ENCODE data around the gene C19orf47.

C19orf47 gene

DNA sequence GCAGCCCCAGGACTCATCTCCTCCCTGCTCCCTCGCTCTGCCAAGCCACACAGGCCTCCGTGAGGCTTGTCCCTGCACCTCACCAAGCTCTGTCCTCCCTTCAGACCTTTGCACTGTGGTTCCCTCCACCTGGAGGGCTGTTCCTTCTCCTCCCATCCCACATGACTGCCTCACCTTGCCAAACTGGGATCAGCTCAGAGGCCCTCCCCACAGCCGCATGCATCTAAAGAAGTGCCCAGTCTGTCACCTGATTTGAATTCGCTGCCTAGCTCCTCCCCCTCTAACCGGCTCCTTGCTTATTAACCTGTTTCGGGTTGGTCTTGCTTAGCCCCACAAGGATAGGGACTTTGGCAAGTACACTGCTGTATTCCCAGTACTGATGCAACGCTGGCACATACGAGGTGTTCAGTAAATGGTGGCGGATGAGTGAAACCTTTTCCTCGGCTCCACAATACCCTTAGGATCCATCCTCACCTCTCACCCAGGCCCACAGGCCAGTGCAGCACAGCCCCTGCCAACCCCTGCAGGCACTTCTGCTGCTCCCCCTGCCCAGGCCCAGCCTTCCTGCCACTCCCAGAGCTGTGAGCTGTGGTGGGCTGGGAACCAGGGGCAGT, 67.5 kb downstream of the C19orf47 start:
- DNase-seq, result no peak

DNA sequence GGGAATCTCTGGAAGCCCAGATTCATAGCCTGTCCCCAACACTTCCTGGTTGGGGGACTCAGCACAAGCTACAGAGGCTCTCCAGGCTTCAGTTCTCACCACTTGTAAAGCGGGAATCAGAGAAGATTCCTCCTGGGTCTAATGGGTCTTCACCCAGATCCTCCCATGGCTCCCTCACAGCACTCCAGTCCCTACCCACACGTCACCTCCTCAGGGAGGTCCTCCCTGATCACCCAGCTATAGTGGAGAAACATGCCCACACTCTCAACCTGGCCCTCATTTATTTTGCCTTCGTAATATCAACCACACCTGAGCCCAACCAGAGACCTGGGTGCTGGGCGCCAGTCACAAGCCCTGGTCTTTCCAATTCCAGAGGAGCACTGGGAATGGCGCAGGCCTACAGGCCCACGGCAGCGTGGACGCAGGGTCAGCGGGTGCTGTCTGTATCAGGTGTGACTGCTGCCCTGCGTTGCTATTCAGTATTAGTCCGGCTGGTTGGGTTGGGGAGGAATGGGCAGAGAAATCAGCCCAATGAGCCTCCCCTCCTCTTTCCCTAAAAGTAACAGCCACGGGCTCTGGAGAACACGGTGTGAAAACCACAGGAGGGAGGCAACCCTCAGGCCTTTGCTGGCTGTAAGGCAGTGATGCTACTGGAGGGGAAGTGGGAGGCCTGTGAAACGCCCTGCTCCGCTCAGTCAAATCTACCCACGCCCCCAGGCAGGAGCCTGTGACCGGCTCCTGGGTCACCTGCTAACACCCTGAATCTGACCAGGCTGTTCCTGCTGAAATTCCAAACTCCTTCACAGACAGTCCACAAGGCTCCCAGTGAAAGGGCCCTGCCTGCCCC, 68.2 kb downstream of the C19orf47 start:
- no peak for DNase-seq

DNA sequence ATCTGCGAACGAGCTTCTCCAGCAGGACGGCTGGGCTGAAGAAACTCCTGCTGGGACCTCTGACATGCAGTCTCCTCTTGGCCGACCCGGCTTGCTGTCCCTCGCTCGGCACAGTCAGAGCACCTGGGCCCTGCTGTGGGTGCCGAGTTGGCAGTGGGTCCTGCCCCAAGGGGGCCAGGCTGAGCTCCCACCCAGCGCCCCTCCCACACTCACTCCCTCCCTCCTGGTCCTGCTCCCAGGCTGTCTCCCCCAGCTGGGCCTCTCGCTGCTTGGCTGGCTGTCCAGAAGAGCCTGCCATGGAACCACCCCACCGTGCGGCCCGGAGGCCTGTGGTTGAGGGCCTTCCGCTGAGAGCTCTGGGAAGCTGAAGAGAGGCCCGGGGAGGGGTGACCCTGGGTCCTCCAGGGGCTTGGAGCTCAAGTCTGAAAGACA, 69.1 kb downstream of the C19orf47 start:
- no peak for DNase-seq

DNA sequence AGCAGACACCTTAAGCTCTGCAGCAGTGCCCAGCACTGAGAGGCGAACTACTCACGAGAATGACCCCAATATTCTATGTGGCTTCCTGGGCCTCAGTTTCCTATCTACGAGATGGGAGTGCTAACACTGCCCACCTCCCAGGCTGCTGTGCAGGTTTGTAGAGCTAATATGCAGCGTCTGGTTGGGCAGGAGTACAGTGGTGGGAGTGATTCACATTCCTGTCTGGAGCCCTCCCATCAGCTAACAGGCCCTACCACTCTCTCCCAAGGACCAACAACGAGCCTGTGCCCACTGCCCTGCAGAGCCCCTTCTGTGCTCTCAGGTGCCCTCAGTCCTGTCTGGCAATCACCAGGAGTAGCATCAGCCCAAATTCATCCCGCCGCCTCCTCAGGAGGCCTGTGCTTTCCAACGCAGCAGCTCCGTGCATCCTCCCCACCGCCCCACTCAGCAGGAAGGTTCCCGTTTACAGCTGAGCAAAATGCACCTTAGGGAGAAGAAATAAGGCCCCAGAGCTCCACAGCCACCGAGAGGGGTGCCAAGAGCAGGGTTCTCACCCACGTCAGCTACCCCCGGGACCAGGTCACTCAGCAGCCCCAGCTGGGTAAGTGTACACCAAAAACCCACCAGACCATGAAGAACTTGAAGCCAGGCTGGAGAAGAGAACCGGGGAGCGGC, 69.7 kb downstream of the C19orf47 start:
- no peak for DNase-seq

DNA sequence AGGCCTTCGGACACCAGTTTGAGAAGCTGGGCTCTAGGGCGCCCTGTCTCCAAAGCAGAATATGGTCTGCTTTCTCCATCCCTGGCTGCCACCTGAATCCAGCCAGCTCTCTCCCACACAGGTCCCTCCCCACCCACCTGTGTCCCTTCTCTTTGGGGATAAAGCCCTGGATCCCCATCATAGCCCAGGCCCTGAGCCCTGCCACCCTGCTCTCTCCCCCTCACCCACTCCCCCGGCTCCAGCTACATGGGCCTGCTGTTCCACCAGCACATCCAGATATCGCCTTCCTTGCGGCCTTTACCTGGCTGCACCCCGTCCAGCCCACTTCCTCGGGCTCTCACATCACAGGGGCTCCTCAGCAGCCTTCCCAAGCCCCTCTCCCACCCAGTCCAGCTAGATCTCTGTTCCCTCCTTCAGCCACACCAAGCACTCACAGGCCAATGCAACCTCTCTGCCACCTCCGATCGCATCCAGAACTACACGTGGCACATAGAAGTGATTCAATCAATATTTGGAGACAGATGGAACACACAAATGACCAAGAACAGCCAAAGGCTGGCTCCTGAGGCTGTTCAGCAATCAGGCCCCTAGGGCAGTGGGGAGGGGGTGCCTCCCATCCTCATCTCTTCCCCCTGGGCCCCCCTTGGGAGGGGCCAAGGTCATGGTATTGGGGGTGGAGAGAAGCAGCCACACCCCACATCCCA, 70.7 kb downstream of the C19orf47 start:
- DNase-seq, result no peak

DNA sequence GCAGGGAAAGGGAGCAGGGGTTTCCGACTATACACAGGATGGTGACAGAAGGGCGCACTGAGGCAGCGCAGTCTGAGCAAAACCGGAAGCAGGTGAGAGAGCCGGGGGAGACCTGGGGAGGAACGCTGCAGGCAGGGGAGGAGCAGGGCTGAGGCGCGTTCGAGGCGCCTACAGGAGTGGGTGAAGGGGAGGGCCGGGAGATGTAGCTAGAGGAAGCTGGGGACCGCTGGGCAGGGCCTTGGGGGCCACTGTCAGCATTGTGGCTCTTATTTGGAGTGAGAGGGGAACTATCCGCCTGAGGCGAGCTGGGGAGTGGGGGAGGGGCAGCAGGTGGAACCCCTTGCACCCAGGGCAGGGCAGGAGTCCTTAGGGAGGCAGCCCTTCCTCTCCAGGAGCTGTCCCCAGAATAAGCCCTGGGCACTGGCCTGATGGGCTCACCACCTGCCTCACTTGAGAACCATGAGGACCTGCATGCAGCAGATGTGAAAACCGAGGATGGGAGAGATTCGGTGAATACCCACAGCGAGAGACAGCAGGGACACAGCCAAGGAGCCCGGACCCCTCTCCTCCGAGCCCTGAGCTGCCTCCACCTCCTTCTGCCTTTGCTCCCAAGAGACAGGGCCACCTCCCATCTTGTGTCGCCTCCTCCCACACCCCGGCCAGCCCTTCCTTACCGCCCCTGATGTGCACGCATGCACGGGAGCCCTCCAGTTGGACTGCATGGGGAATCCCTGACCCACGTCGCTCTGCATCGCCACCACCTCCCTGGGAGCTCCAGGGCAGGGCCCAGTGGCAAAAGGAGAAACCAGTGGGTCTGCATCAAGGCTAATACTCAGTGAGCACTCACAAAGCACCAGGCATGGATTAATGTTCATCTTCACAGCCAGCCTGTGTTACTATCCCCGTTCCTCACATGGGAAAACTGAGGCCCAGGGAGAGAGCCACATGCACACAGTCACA, 73.3 kb downstream of the C19orf47 start:
- no peak for DNase-seq

DNA sequence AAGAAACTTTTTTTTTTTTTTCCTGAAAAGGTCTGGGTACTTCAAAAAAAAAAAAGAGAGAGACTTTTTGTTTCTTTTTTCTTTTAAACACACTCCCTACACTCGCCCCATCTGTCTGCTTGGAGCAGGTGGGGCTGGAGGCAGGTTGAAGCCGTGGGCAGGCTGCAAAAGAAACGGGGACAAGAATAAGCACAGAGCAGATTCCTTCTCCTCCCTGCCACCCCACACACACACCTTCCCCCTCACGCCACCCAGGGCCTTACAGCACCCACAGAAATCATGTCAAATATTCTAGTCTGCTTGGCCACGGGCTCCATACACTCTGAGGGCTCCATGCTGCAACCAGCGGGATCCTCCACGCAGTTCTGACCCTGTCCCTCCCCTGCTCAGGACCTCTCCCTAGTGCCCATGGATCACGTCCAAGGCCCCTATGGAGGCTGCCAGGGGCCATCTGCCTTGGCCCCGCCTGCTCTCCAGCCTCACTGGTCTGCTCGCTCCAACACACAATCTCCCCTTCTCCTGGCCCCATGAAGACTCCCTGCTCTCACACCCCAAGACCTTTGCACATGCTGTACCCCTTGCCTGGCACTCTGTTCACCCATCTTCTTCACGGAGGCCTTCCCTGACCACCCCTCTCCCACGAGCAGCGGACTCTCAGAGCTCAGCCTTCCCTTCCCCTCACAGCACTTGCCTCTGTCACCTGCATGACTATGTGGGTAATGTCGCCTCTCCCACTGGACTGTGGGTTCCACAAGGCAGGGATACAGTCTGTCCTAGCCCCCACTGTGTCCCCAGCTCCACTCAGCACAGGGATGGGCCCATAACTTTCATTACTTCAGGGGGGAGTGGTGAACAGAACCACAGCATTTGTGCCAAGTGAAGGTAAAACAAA, 74.5 kb downstream of the C19orf47 start:
- no peak for DNase-seq

DNA sequence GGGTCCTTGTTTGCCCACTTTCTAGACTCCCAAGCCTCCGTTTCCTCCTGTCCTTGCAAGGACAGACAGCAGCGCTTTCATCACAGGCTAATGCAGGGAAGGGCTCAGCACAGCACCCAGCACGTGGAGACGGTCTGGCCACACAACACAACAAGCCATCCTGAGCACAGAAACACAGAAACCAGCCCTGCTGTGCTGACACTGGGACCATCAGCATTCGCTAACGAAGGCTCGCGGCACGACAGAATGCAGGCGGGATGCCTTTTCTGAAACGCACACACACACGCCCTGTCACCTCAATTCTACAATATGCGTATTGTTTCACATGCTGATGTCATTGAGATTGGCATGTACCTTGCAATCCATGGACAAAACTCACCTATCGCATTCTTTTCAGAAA, 75.9 kb downstream of the C19orf47 start:
- DNase-seq, result no peak

DNA sequence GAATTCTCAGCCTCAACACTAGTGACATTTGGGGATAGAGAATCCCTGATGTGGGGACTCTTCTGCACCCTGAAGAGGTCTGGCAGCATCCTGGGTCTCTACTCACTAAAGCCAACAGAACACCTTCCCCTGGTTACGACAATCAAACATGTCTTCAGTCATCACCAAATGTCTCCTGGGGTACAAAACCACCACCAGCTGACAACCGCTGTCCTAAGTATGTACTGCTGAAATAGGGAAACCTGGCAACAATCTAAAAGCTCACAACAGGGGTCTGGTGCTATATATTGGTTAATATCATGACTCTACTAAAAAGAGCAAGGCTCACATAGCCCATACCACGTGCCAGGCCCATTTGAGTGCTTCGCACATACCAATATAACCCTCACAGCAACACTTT, 76.5 kb downstream of the C19orf47 start:
- no peak for DNase-seq

DNA sequence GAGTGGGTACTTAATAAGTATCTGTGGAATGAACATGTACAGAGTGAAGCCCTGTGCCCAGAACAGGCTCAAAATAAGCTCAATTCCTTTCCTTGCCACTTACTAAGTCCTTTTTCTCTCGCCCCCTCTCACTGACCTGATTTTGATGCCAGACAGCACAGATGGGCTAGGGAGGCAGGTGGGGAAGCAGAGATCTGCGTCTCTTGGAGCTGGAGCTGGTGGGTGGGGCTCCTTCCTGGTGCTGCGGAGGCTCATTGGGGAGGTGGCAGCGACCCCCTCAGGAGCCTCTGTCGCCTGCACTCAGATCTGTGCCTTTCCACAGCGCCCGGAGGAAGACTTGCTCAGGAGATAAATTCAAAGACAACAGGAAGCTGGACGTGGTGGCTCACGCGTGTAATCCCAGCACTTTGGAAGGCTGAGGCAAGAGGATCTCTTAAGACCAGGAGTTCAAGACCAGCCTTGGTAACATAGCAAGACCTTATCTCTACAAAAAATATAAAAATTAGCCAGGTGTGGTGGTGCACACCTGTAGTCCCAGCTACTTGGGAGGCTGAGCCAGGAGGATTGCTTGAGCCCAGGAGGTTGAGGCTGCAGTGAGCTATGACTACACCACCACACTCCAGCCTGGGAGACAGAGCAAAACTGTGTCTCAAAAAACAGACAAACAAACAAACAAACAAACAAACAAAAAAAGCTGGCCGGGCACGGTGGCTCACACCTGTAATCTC, 77.7 kb downstream of the C19orf47 start:
- no peak for DNase-seq
